HL-60/S4 (cell line): Measurements from ENCODE around the gene CASP1.
"Not testable (repeated sequence)": the region's sequence is repeated elsewhere in the genome, so short reads cannot be mapped to it uniquely, and the experiment has no call there.

Experiments used
- in situ Hi-C: fragments of 300-500 bp; cut with MboI; formaldehyde crosslinking; loops from 2 replicates; pipeline ENCODE4 v1.14.3; 2022; ENCODE audit warnings: low sequenced_read_pairs

CASP1 gene

GRCh38 chr11:105046898-105047579 is 12.1 kb upstream of the CASP1 start:
- in situ Hi-C loops: no loop called here

GRCh38 chr11:105045676-105046296 is 10.8 kb upstream of the CASP1 start:
- in situ Hi-C loops: no loop called here

DNA sequence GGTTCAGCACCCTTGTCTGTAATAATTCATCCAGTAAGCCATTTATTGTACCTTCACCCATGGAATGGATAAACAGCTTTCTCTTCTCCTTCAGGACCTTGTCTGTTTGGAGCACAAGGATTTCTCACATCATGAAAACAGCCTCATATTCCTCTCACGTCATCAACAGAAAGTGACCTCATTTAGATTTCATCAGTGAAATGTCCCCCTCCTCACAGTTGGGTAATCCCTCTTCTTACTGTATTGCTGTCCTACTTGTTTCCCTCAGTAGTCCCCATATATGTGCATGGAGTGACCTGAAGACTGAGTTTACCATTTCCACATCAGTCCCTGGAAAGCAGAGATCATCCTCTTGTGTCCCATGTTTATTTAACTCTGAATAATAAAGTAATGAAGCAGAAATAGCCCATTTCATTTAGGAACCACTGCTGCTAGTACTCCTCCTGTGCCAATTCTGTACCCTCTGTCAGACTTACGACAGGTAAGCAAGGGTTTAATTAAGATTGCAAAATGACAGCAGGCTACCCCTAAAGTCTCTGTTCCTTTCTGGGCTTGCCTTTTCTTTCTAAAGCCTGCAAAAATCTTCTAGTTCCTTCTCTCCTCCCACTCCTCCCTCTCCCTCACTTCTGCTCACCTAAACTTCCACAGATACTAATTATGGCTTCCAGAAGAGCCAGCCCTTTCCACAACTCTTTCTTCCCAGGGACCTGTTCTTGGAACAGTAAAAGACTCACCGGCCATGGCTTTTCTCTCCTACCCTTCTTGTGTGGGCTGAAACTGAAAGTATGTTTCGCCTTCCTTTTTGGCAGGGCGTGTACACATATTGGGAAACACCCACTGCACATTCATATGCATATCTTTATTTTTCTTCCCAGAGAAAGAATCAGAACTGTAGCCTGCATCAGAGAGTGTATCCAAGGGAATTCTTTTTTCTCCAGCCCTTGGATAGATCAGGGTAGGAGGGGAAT is 9.9 kb upstream of the CASP1 start, which contains the start of gene CARD16:
CARD16 (minus strand) TSS at position 779 of the 968 bp plus-strand sequence; CDS start at position 741, 38 bp downstream.
- in situ Hi-C loops: not testable (repeated sequence)

DNA sequence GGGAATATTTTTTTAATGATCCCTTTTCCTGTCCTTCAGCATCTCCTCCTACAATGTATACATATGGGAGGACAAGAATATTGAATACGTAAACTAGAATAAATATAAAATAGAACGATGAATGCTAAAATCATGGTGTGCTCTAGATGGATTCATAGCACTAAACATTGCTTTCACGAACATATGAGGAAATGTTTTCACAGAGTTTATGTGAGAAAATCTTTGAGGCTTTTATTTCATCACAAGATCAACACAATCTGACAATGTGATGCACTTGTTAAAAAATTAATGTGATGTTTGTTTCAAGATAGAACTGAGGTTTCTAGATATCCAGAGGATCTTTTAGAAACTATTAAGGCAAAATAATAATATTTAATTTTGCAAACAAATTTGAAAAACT is 7.2 kb upstream of the CASP1 start:
- in situ Hi-C loops: no loop called here

DNA sequence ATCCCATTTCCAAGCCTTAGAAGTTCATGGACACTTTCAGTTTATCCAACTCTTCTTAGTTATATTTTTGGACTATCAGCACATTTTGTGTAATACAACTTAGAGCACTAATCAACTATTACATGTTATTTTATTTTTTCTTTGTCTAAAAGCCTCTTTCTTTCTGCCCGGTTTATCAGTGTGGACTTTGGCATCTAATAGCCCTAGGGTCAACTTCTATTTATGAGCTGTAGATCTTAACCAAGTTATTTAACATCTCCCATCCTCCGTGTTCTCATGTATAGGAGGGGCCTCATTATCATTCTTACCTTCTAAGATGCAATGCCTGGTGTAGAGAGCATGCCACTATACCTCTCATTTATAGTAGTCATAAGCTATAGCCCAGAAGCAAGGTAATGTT is 5.8 kb upstream of the CASP1 start:
- in situ Hi-C loops: no loop called here

DNA sequence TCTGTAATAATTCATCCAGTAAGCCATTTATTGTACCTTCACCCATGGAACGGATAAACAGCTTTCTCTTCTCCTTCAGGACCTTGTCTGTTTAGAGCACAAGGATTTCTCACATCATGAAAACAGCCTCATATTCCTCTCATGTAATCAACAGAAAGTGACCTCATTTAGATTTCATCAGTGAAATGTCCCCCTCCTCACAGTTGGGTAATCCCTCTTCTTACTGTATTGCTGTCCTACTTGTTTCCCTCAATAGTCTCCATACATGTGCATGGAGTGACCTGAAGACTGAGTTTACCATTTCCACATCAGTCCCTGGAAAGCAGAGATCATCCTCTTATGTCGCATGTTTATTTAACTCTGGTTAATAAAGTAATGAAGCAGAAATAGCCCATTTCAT is 556 bp downstream of the CASP1 start:
- in situ Hi-C loops: not testable (repeated sequence)

DNA sequence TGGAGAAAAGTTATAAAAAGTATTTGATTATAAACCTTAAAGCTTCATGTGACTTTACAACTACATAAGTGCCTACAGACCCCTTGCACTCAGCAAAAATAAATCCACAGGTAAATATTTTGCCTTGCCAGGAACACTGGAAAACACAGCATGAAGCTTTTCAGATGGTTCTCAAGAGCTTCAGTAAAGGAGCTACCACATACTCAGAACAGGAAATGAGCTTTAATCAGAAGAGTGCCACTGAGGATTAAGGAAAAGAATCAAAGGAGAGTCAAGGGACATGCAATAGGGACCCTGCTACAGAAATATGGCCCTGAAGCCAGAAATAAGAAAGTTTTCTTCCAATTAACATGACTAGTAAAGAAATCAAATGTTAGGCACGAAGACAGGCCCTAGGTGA is 1.2 kb downstream of the CASP1 start:
- in situ Hi-C loops: no loop called here

- in situ Hi-C loops: no loop called here
Measured at GRCh38 chr11:105033343-105033742, 1.6 kb downstream of the CASP1 start.

- in situ Hi-C loops: no loop called here
Measured at GRCh38 chr11:105032495-105032894, 2.4 kb downstream of the CASP1 start.

GRCh38 chr11:105027678-105028077 is 7.3 kb downstream of the CASP1 start:
- in situ Hi-C loops: no loop called here

- in situ Hi-C loops: no loop called here
Measured at GRCh38 chr11:105024394-105024793, 10.6 kb downstream of the CASP1 start.

GRCh38 chr11:105023003-105023402 is 11.9 kb downstream of the CASP1 start, which contains the start of gene CASP5:
Gene CASP5 (minus strand): TSS chr11:105023168. CDS start chr11:105023136, 32 bp downstream.
- in situ Hi-C loops: no loop called here

GRCh38 chr11:105022527-105022926 is 12.4 kb downstream of the CASP1 start:
- in situ Hi-C loops: no loop called here

DNA sequence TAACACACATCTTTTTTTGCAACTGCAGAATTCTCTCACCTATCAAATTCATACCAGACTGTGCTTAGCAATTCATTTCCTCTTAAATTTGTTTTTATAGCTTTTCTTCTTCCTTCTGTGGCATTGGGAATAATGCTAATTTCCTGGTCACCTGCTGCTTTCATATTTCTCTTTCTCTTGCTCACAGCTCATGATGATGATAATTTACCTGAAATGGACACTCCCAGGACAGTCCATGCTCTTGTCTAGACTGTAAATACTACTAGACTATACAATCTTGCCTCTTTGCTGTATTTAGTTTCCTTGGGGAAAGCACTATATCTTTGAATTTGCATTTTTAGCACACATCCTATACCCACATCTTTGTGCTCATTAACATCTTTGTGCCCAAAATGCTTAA is 27.5 kb downstream of the CASP1 start:
- in situ Hi-C loops: no loop called here

GRCh38 chr11:105005451-105005845 is 29.5 kb downstream of the CASP1 start:
- in situ Hi-C loops: no loop called here

DNA sequence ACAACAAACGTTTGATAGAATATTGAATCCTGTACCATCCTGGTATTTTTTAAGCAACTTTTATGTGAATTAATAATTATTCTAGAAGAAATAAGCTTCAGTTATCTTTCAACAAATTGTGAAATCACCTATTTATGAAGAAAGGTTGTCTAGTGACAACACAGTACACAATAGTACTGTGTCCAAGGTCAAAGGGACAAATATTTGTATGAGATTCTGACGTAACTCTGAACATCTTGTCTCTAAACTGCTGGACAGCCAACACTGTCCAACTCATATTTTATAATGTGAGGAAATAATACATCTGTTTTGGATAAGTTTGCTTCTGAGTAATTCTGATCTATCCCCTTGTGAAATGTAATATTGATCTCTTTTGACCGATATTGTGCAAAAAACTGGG is 30.9 kb downstream of the CASP1 start:
- in situ Hi-C loops: no loop called here

- in situ Hi-C loops: no loop called here
Measured at GRCh38 chr11:105003151-105003550, 31.8 kb downstream of the CASP1 start.

- in situ Hi-C loops: no loop called here
Measured at GRCh38 chr11:105000797-105001196, 34.1 kb downstream of the CASP1 start.

DNA sequence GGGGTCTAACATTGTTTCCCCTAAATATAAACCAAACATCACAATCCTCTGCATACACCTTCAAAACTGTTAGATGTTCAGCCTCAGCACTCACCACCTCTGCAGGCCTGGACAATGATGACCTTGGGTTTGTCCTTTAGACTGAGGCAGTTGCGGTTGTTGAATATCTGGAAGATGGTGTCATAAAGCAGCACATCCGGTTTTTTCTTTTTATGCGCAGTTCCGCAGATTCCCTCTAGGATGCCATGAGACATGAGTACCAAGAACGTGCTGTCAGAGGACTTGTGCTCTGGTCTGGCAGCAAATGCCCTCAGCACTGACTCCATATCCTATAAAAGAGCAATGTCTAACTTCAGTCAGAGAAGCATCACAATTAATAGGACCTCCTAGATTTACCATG is 34.8 kb downstream of the CASP1 start:
- in situ Hi-C loops: no loop called here

DNA sequence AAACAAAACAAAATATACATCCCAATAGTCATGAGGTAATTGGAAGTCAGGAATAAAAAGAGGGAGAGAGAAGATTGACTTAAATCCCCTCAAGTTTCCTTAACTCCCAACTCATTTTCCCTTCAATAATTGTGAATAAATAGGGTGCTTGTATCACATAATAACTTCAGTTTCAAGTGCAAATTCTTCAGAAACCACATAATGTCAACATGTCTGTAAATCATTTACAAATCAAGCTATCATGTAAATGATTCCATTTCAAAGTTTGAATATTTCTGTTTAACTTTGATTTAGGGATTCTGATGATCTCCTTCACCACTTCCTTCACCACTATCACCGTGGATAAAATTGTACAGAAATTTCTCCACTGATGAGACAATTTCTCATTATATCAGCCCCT is 35.2 kb downstream of the CASP1 start:
- in situ Hi-C loops: no loop called here

- in situ Hi-C loops: no loop called here
Measured at GRCh38 chr11:104997288-104997687, 37.7 kb downstream of the CASP1 start.
